ENCODE data around the gene SLC17A8. TPM values are rescaled to one million over a fixed set of nuclear protein-coding genes. Genes with fewer than 3 reads are reported as not detected.

Gene SLC17A8
- total RNA-seq, 1 donor from 2014 or later = 2.6 TPM

DNA sequence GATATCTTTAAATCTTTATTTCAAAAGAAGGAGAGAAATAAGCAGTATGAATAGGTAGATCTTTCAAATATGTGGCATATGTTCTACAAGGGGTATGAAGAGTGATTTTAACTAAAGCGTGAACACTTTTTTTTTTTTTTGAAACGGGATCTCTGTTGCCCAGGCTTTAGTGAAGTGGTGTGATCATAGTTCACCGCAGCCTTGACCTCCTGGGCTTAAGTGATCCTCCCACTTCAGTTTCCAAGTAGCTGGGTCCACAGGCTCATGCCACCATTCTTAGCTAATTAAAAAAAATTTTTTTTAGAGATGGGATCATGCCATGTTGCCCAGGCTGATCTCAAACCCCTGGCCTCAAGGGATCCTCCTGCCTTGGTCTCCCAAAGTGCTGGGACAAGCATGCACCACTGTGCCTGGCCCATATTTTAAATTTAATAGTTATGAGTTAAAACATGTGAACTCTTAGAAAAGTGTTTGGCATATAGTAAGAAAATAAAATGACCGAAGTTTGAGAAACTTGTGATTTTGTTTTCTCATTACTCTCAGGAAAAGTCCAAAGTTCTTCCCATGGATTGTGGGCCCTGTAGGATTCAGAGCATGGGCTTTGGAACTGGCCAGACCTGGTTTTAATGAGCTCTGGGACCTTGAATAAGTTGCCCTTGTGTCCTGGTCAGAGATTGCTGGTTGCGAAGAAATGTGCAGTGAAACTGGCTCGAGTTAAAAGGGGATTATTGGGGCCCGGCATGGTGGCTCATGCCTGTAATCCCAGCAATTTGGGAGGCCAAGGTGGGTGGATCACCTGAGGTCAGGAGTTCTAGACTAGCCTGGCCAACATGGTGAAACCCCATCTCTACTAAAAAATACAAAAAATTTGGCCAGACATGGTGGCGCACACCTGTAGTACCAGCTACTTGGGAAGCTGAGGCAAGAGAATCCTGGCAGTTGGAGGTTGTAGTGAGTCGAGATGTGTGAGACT lies 27.0 kb downstream of the SLC17A8 start:
- Mint-ChIP-seq H3K4me3 (no peak overlapping the region), H3K27me3 (no peaks in the 10 kb centered on the region), H3K9me3 (no peaks in the 10 kb centered on the region), H3K27ac (no peak overlapping the region), H3K4me1 (ENCODE audit: unreplicated experiment) (no peaks in the 10 kb centered on the region), H3K36me3 (no peaks in the 10 kb centered on the region)
- TF ChIP-seq CTCF (conservative IDR thresholded peaks at IDR 0.05) = no peak
- no peak for DNase-seq (ENCODE audit: extremely low spot score, unreplicated experiment)

- DNase-seq (ENCODE audit: extremely low spot score, unreplicated experiment) = no peak
- Mint-ChIP-seq H3K4me1 (ENCODE audit: unreplicated experiment) (no peaks in the 10 kb centered on the region), H3K9me3 (no peaks in the 10 kb centered on the region), H3K4me3 (no peak overlapping the region), H3K27ac (no peak overlapping the region), H3K27me3 (no peaks in the 10 kb centered on the region), H3K36me3 (no peaks in the 10 kb centered on the region)
- no peak for TF ChIP-seq CTCF (conservative IDR thresholded peaks at IDR 0.05)
Observed at GRCh38 chr12:100384559-100384935, 27.7 kb downstream of the SLC17A8 start.

DNA sequence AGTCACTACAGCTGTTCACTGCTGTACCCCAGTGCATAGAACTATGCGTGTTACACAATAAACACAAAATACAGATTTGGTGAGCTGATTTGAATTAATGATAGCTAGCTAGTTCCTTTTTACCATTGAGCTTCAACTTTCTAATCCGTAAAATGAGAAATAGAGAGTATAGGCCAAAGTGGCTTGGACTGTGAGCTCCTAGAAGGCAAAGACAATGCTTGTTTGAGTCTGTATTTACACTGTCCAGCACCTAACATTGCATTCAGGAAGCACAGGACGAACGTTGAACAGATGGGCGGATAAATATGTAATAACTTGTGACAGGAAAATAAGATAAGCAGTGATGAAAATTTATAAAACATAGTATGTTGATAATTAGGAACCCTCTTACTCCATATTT lies 31.5 kb downstream of the SLC17A8 start:
- no peak for TF ChIP-seq CTCF (conservative IDR thresholded peaks at IDR 0.05)
- Mint-ChIP-seq H3K27ac (no peak overlapping the region), H3K9me3 (no peaks in the 10 kb centered on the region)

GRCh38 chr12:100391856-100392255 lies 35.0 kb downstream of the SLC17A8 start:
- Mint-ChIP-seq H3K27ac (no peak overlapping the region), H3K4me3 (no peak overlapping the region), H3K9me3 (no peaks in the 10 kb centered on the region), H3K36me3 (no peaks in the 10 kb centered on the region), H3K4me1 (ENCODE audit: unreplicated experiment) (no peaks in the 10 kb centered on the region), H3K27me3 (no peaks in the 10 kb centered on the region)
- DNase-seq (ENCODE audit: extremely low spot score, unreplicated experiment) = no peak
- TF ChIP-seq CTCF (conservative IDR thresholded peaks at IDR 0.05) = no peak

More for the DNA sequence above, 31.5 kb downstream of the SLC17A8 start:
- Mint-ChIP-seq H3K4me3 (no peak overlapping the region), H3K27me3 (no peaks in the 10 kb centered on the region), H3K4me1 (ENCODE audit: unreplicated experiment) (no peaks in the 10 kb centered on the region), H3K36me3 (no peaks in the 10 kb centered on the region)
- DNase-seq (ENCODE audit: extremely low spot score, unreplicated experiment) = no peak

- no peak for TF ChIP-seq CTCF (conservative IDR thresholded peaks at IDR 0.05)
- no peak overlapping the region for H3K4me3 Mint-ChIP-seq
- no peak for DNase-seq (ENCODE audit: extremely low spot score, unreplicated experiment)
- H3K27me3 Mint-ChIP-seq = no peaks in the 10 kb centered on the region
- no peaks in the 10 kb centered on the region for H3K9me3 Mint-ChIP-seq
- no peak overlapping the region for H3K27ac Mint-ChIP-seq
- H3K4me1 Mint-ChIP-seq (ENCODE audit: unreplicated experiment) = no peaks in the 10 kb centered on the region
- no peaks in the 10 kb centered on the region for H3K36me3 Mint-ChIP-seq
Observed at GRCh38 chr12:100393200-100393599, 36.3 kb downstream of the SLC17A8 start.
